Measurements from ENCODE around the gene SYT1.
"Not testable (repeated sequence)": the region's sequence is repeated elsewhere in the genome, so short reads cannot be mapped to it uniquely, and the experiment has no call there.

The SYT1 gene

DNA sequence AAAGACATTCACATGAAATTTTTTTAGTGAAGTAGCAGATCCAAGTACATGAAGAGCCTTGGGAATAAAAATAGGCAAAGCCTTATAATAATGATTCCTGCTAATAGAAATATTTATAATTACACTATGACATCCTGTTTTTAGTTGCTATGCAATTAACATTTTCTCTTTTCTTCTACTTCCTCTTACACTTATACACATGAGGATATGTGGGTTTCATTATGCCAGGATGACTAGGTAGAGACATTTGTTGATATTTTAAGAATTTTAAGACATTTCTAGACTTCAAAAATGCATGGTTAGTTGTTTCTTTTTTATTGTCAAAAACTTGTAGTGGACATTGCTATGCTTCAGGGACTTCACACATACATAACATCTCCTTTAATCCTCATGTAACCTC, 326.8 kb downstream of the SYT1 start:
- Mint-ChIP-seq H3K4me3 (no peak overlapping the region), H3K36me3 (ENCODE audit: low read depth) (no peaks in the 10 kb centered on the region), H3K27me3 (ENCODE audit: low read depth) (no peaks in the 10 kb centered on the region), H3K9me3 (peaks cover 3% of the 10 kb centered on the region), H3K4me1 (ENCODE audit: low read depth) (no peaks in the 10 kb centered on the region), H3K27ac (no peak overlapping the region)

DNA sequence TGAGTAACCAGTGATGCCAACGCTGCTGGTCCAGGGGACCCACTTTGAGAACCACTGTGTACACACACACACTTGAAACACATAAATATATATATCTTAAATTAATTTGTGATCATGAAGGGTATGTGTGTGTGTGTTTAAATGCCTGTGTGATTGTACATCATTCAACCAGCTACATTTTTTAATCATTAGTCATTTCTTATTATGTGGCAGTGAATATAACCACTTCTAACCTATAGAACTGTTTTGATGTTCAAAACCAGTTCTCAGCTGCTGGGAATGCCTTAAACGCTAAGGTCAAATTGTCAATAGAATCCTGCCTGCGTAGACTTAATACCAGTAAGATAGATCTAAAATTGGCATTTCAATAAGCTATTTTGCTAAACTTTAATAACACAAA, 330.0 kb downstream of the SYT1 start:
- no peaks in the 10 kb centered on the region for H3K27me3 Mint-ChIP-seq (ENCODE audit: low read depth)
- H3K9me3 Mint-ChIP-seq = peaks cover 3% of the 10 kb centered on the region
- H3K36me3 Mint-ChIP-seq (ENCODE audit: low read depth) = no peaks in the 10 kb centered on the region
- H3K27ac Mint-ChIP-seq = no peak overlapping the region
- no peak overlapping the region for H3K4me3 Mint-ChIP-seq
- H3K4me1 Mint-ChIP-seq (ENCODE audit: low read depth) = no peaks in the 10 kb centered on the region

DNA sequence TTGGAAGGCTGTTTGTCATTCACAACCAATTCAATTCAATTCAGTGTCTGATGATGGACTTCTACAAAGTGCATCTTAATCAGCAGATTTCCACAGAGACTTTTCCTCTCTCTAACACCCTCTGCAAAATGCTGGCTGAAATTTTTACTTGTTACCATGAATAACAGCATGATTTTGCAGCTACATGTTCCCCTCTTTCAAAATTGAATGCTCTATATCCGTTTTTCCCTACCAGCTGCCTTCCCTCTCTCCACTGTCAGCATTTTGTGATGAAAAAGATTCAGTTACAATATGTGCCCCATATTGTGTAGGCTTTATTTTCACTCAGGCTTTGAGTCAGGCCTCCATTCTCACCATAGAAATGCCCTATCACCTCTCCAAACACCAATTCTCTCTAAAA, 334.6 kb downstream of the SYT1 start:
- no peaks in the 10 kb centered on the region for H3K27me3 Mint-ChIP-seq (ENCODE audit: low read depth)
- no peaks in the 10 kb centered on the region for H3K9me3 Mint-ChIP-seq
- H3K4me1 Mint-ChIP-seq (ENCODE audit: low read depth) = no peaks in the 10 kb centered on the region
- no peak overlapping the region for H3K4me3 Mint-ChIP-seq
- H3K36me3 Mint-ChIP-seq (ENCODE audit: low read depth) = no peaks in the 10 kb centered on the region
- no peak overlapping the region for H3K27ac Mint-ChIP-seq

DNA sequence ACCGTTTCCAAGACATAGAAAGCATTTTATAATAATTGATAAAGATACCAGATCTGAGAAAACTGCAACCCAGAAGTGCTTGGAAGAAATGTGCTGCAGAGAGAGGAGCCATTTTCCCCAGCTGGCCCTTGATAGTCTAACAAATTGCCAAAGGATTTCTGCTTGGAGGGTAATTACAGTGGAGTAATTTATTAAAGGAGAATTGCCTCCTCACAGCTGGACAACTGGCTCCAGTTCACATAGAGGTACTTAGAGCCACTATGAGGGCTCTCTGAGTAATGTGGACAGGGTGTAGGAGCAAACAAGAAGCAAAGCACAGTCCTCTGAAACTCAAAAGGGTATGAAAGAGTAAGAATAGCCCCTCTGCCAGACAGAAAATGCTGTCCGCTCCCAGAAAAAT, 335.6 kb downstream of the SYT1 start:
- Mint-ChIP-seq H3K36me3 (ENCODE audit: low read depth) (no peaks in the 10 kb centered on the region), H3K9me3 (no peaks in the 10 kb centered on the region), H3K27me3 (ENCODE audit: low read depth) (no peaks in the 10 kb centered on the region), H3K27ac (no peak overlapping the region), H3K4me3 (no peak overlapping the region), H3K4me1 (ENCODE audit: low read depth) (no peaks in the 10 kb centered on the region)

DNA sequence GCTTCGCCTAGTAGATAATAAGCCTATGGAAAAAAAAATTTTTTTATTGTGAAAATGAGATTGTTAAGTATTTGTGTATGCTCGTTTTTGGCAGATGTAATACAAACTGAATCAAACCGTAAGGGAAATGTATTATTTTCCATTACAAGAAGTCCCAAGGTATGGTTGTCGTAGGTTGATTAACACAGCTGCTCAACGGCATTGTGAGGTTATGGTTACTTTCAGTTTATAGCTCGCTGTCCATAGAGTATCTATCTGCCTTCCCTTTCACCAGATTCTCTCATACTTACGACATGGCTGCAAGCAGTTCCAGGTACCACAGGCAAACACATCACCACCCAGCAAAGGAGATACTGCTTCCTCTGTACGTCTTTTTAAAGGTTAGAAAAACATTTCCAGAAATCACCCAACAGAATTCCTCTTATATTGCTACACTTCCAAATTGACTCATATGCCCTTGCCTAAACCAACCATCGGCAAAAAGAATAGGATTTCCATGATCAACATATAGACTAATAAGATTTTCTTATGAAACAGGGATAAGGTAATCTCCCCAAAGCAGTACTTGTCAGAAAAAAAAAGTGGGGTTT, 338.6 kb downstream of the SYT1 start:
- H3K36me3 Mint-ChIP-seq (ENCODE audit: low read depth) = no peaks in the 10 kb centered on the region

DNA sequence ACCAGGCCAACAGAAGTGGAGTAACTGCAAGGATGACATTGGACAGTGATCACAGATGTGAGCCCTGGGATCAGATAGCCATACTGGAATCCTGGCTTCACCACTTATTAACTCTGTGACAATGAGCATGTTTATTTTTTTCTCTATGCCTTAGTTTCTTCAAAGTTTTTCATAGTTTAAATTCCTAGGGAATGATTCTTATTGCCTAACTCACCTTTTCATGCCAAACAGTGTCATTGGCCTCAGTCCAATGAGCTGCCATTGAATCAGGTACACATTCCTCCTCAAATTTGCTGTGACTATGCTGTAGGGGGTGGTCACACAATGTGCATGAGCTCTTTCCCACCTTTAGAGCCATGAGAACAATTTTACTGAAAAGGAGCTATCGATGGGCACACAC, 342.3 kb downstream of the SYT1 start:
- H3K36me3 Mint-ChIP-seq (ENCODE audit: low read depth) = no peaks in the 10 kb centered on the region
- no peaks in the 10 kb centered on the region for H3K27me3 Mint-ChIP-seq (ENCODE audit: low read depth)
- no peak overlapping the region for H3K4me3 Mint-ChIP-seq
- no peak overlapping the region for H3K27ac Mint-ChIP-seq
- H3K9me3 Mint-ChIP-seq = peaks cover 4% of the 10 kb centered on the region
- H3K4me1 Mint-ChIP-seq (ENCODE audit: low read depth) = no peaks in the 10 kb centered on the region

More for the DNA sequence above, 338.6 kb downstream of the SYT1 start:
- H3K27ac Mint-ChIP-seq = no peak overlapping the region
- no peaks in the 10 kb centered on the region for H3K4me1 Mint-ChIP-seq (ENCODE audit: low read depth)
- H3K27me3 Mint-ChIP-seq (ENCODE audit: low read depth) = no peaks in the 10 kb centered on the region
- no peaks in the 10 kb centered on the region for H3K9me3 Mint-ChIP-seq
- no peak overlapping the region for H3K4me3 Mint-ChIP-seq

DNA sequence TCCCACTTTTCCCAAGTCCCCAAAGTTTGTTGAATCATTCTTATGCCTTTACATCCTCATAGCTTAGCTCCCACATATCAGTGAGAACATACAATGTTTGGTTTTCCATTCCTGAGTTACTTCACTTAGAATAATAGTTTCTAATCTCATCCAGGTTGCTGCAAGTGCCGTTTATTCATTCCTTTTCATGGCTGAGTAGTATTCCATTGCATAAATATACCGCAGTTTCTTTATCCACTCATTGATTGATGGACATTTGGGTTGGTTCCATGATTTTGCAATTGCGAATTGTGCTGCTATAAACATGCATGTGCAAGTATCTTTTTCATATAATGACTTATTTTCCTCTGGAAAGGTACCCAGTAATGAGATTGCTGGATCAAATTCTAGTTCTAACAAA, 345.8 kb downstream of the SYT1 start:
- H3K4me3 Mint-ChIP-seq; H3K36me3 Mint-ChIP-seq (ENCODE audit: low read depth); H3K27ac Mint-ChIP-seq; H3K27me3 Mint-ChIP-seq (ENCODE audit: low read depth); H3K4me1 Mint-ChIP-seq (ENCODE audit: low read depth); H3K9me3 Mint-ChIP-seq: not testable (repeated sequence)

DNA sequence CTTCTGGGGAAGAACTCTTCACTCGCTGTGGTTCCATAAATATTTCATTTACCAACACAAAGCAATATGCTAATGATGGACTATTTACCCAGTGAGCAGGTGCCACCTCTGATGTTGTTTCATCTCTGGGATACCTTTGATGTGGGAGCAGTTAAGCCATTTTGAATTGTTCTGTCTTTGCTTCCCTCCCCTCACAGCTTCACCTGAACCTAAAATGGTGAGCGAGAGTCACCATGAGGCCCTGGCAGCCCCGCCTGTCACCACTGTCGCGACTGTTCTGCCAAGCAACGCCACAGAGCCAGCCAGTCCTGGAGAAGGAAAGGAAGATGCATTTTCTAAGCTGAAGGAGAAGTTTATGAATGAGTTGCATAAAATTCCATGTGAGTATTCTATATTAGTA, 352.7 kb downstream of the SYT1 start:
- Mint-ChIP-seq H3K4me3 (no peak overlapping the region), H3K4me1 (ENCODE audit: low read depth) (no peaks in the 10 kb centered on the region), H3K27ac (no peak overlapping the region), H3K27me3 (ENCODE audit: low read depth) (no peaks in the 10 kb centered on the region), H3K36me3 (ENCODE audit: low read depth) (no peaks in the 10 kb centered on the region), H3K9me3 (peaks cover 7% of the 10 kb centered on the region)

DNA sequence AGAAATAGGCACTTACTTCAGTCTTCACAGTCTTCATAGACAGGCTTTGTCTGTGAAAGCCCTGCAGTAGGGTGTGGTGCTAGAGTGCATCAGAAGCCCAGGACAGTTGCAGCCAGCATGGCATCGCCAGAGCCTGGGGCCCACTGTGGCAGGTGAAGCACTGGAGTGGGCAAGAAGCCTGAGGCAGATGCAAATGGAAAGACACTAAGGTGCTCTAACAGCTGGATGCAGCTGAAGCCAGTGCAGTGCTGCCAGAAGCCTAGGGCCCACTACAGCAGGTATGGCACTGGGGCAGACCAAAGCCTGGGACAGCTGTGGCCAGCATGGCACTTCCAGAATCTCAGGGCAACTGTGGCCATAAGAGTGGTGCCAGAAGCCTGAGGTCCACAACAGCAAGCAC, 358.6 kb downstream of the SYT1 start:
- H3K27me3 Mint-ChIP-seq (ENCODE audit: low read depth) = no peaks in the 10 kb centered on the region
- H3K4me1 Mint-ChIP-seq (ENCODE audit: low read depth) = no peaks in the 10 kb centered on the region
- peaks cover 17% of the 10 kb centered on the region for H3K9me3 Mint-ChIP-seq
- no peak overlapping the region for H3K27ac Mint-ChIP-seq
- no peak overlapping the region for H3K4me3 Mint-ChIP-seq
- no peaks in the 10 kb centered on the region for H3K36me3 Mint-ChIP-seq (ENCODE audit: low read depth)

DNA sequence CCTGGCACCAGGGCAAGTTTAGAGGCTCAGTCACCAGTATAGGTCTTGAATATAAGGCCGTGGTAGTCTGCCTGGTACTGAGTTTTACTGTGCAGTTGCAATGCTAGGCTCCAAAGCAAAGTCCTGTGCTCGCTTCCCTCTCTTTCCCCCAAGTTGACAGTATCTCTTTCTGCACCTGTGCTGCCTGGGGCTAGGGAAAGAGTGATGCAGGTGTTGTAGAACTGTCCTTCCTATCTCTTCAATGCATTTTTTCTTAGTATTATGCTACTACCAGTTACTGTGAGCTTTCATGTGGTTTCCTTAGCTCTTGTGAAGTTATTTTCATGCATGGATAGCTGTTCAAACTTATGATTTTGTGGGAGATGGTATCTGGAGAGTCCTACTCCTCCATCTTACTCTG, 359.2 kb downstream of the SYT1 start:
- no peaks in the 10 kb centered on the region for H3K27me3 Mint-ChIP-seq (ENCODE audit: low read depth)

DNA sequence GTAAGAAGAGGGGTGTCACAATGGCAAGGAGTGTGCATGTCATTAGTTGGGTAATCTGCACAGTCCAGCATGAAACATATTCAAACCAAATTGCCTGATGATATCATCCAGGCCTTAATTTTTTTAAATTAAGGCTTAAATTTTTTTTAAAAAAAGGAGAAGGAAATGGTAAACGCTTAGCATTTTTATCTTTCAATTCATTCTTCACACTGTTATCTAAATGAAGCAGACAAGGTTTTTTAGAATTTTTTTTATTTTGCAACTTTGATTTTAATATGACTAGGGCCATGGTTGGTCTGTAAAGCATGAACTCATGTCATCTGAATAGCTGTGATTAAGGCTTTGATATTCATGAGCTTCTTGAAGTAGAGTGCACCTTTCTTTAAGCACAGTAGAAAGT, 362.5 kb downstream of the SYT1 start:
- Mint-ChIP-seq H3K4me1 (ENCODE audit: low read depth) (no peaks in the 10 kb centered on the region), H3K9me3 (peaks cover 10% of the 10 kb centered on the region), H3K27me3 (ENCODE audit: low read depth) (no peaks in the 10 kb centered on the region), H3K4me3 (no peak overlapping the region), H3K27ac (no peak overlapping the region), H3K36me3 (ENCODE audit: low read depth) (no peaks in the 10 kb centered on the region)

More for the DNA sequence above, 359.2 kb downstream of the SYT1 start:
- Mint-ChIP-seq H3K36me3 (ENCODE audit: low read depth) (no peaks in the 10 kb centered on the region), H3K9me3 (peaks cover 13% of the 10 kb centered on the region), H3K4me3 (no peak overlapping the region), H3K27ac (no peak overlapping the region), H3K4me1 (ENCODE audit: low read depth) (no peaks in the 10 kb centered on the region)

DNA sequence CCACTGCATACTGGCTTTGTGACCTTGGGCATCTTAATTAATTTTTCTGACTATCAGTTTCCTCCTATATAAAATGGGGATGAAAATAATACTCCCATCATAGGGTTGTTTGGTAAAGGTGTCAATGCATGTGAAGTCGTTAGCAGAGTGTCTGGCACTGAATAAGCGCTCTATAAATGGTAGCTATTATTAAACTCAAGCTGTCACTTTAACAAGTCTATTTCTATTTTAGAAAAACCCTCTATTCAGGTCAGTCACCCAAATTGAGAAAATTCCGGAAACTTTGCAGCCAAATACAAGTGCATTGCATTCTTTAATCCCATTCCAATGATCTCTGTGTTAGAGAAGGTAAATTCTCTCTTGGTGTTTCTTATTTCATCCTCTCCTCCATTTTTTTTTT, 363.1 kb downstream of the SYT1 start:
- H3K27me3 Mint-ChIP-seq (ENCODE audit: low read depth) = no peaks in the 10 kb centered on the region
- no peaks in the 10 kb centered on the region for H3K4me1 Mint-ChIP-seq (ENCODE audit: low read depth)
- peaks cover 7% of the 10 kb centered on the region for H3K9me3 Mint-ChIP-seq
- no peaks in the 10 kb centered on the region for H3K36me3 Mint-ChIP-seq (ENCODE audit: low read depth)
- no peak overlapping the region for H3K27ac Mint-ChIP-seq
- no peak overlapping the region for H3K4me3 Mint-ChIP-seq

DNA sequence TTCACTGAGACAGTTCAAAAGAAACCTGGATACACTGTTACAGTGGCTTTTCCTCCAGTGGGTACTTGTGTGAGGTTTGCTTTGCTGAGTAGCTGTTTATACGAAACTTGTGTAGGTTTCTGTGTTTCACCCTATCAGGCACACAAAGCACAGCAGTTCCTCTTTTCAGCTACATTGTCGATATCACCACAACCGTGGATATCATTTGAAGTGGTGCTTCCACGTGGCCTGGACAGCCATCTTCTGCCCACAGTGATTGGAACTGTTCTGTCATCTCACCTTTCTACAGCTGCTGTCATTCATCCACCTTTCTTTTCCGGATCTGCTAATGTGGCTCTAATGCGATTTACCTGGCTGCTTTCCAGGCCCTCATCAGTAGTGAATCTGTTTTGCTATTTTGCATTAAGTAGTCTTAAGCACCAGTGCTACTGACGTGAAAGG, 368.8 kb downstream of the SYT1 start:
- Mint-ChIP-seq H3K4me3 (no peak overlapping the region), H3K27ac (no peak overlapping the region), H3K9me3 (no peaks in the 10 kb centered on the region), H3K4me1 (ENCODE audit: low read depth) (no peaks in the 10 kb centered on the region), H3K36me3 (ENCODE audit: low read depth) (no peaks in the 10 kb centered on the region), H3K27me3 (ENCODE audit: low read depth) (no peaks in the 10 kb centered on the region)

DNA sequence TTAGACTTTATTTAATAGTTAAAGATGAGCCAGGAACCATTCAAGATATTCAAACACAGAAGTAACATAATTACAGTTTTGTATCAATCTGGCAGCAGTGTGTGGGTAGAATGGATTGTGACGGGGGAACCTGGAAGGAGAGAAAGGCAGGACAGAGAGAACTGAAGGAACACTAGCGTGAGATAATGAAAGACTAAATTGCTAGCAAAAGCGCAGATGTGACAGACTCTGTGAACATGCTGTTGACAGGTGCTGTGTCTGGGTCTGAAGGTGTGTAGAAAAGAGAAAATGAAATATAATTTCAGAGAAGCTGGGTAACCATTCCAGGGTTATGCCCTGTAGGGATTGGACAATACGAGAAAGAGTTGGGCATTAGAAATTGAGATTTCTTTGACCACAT, 372.3 kb downstream of the SYT1 start:
- Mint-ChIP-seq H3K27ac (no peak overlapping the region), H3K4me3 (no peak overlapping the region), H3K36me3 (ENCODE audit: low read depth) (no peaks in the 10 kb centered on the region), H3K27me3 (ENCODE audit: low read depth) (no peaks in the 10 kb centered on the region), H3K4me1 (ENCODE audit: low read depth) (no peaks in the 10 kb centered on the region), H3K9me3 (peaks cover 4% of the 10 kb centered on the region)

DNA sequence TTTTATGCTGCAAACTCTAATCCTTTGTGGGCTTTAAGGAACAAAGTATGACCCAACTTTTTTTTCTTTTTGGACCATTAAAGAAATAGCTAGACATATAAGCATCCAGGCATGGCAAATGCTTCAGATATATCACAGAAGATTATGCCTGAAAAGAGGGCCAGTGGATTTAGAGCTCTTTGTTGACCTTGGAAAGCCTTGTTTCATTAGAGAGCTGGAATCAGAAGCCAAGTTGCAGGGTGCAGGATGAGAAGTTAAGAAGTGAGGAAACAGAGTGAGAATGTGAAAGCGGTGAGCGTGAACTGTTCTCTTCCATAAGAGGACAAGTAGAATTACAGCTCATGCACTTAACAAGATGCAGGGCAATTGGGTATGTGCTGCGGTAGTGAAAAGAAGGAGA, 373.7 kb downstream of the SYT1 start:
- H3K9me3 Mint-ChIP-seq = peaks cover 11% of the 10 kb centered on the region
- no peaks in the 10 kb centered on the region for H3K27me3 Mint-ChIP-seq (ENCODE audit: low read depth)
- H3K4me1 Mint-ChIP-seq (ENCODE audit: low read depth) = no peaks in the 10 kb centered on the region
- H3K27ac Mint-ChIP-seq = no peak overlapping the region
- H3K36me3 Mint-ChIP-seq (ENCODE audit: low read depth) = no peaks in the 10 kb centered on the region
- H3K4me3 Mint-ChIP-seq = no peak overlapping the region

DNA sequence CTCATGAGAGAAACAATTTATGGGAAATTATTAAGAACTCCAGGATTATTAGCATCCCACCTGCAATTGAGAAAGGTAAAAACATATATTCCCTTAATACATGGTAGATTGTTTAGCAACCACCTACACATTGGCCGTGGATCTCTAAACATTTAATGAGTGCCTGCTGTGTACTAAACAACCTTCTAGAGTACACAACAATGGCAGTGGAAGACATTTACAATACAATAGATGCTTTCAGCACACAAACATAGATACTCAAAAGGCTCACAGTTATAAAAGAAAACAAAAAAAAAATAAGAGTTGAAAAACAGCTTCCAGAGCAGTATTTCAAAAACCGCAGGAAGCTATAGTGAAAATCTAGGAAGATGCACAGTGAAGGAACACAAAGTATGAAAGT, 382.9 kb downstream of the SYT1 start:
- H3K4me1 Mint-ChIP-seq (ENCODE audit: low read depth) = no peaks in the 10 kb centered on the region
- H3K27me3 Mint-ChIP-seq (ENCODE audit: low read depth) = no peaks in the 10 kb centered on the region
- H3K27ac Mint-ChIP-seq = no peak overlapping the region
- H3K4me3 Mint-ChIP-seq = no peak overlapping the region
- peaks cover 9% of the 10 kb centered on the region for H3K9me3 Mint-ChIP-seq
- no peaks in the 10 kb centered on the region for H3K36me3 Mint-ChIP-seq (ENCODE audit: low read depth)
